Epithelial cell of esophagus (primary cell): ENCODE measurements around the gene DIPK2A.

Source experiments
- DNase-seq: peaks from one replicate; pipeline ENCODE4 v3.0.0; 2010; ENCODE audit warnings: low read depth
- H3K4me3 ChIP-seq: 2 replicates; pipeline ENCODE4 v1.5.1; 2011; ENCODE audit warnings: mild to moderate bottlenecking, low read length, control low read depth
- CTCF ChIP-seq: IDR thresholded peaks from 2 replicates; pipeline ENCODE4 v1.5.1; 2011; ENCODE audit warnings: low read depth, mild to moderate bottlenecking, low read length, control low read depth, inconsistent platforms; ENCODE audit not compliant: insufficient read depth; ENCODE audit errors: missing control alignments

Gene DIPK2A

GRCh38 chr3:144011251-144011799, 39.7 kb downstream of the DIPK2A start:
- no peak for DNase-seq
- H3K4me3 ChIP-seq, result no peak overlapping the region
- no peak for TF ChIP-seq CTCF

GRCh38 chr3:144015133-144015532, 43.5 kb downstream of the DIPK2A start:
- H3K4me3 ChIP-seq, result no peak overlapping the region
- no peak for DNase-seq
- TF ChIP-seq CTCF, result no peak

- no peak for TF ChIP-seq CTCF
- H3K4me3 ChIP-seq, result no peak overlapping the region
- DNase-seq, result peak; percentile 83
These were observed 47.2 kb downstream of the DIPK2A start for GRCh38 chr3:144018776-144019175.
